GM19438 (cell line): ENCODE data around the gene GGA1.

Experiments
- ATAC-seq: cut with Tn5 transposase; IDR thresholded peaks from one replicate; pipeline ENCODE4 v1.9.1; 2021; ENCODE audit warnings: low read depth; ENCODE audit not compliant: unreplicated experiment

GGA1 gene

GRCh38 chr22:37628830-37629229, 20.2 kb downstream of the GGA1 start:
- no peak for ATAC-seq

GRCh38 chr22:37629928-37630327, 21.3 kb downstream of the GGA1 start:
- ATAC-seq, result no peak

- no peak for ATAC-seq
Measured at GRCh38 chr22:37630839-37631435, 22.3 kb downstream of the GGA1 start.

GRCh38 chr22:37631448-37632173, 23.0 kb downstream of the GGA1 start:
- ATAC-seq, result no peak

- ATAC-seq, result no peak
Measured at GRCh38 chr22:37632174-37633088, 23.8 kb downstream of the GGA1 start.

GRCh38 chr22:37633089-37633624, 24.5 kb downstream of the GGA1 start:
- ATAC-seq, result peak; percentile 55

GRCh38 chr22:37633625-37634416, 25.2 kb downstream of the GGA1 start:
- ATAC-seq, result peak; percentile 46

- ATAC-seq, result no peak
Measured at GRCh38 chr22:37634417-37634924, 25.8 kb downstream of the GGA1 start.

GRCh38 chr22:37635157-37635556, 26.5 kb downstream of the GGA1 start:
- ATAC-seq, result no peak

- ATAC-seq, result no peak
Measured at GRCh38 chr22:37636186-37636948, 27.7 kb downstream of the GGA1 start.

- ATAC-seq, result no peak
Measured at GRCh38 chr22:37636949-37637273, 28.3 kb downstream of the GGA1 start.

GRCh38 chr22:37638391-37639069, 29.9 kb downstream of the GGA1 start:
- ATAC-seq, result no peak

- ATAC-seq, result no peak
Measured at GRCh38 chr22:37639070-37639760, 30.6 kb downstream of the GGA1 start, which contains the start of gene SH3BP1. Gene SH3BP1 (plus strand): TSS chr22:37639669. CDS start chr22:37639788, 119 bp downstream.

- no peak for ATAC-seq
Measured at GRCh38 chr22:37639771-37640590, 31.3 kb downstream of the GGA1 start.

GRCh38 chr22:37640591-37641560, 32.2 kb downstream of the GGA1 start:
- ATAC-seq, result no peak

- no peak for ATAC-seq
Measured at GRCh38 chr22:37641561-37641949, 32.9 kb downstream of the GGA1 start.
